Spleen (tissue), 11 donors: Measurements from ENCODE around the gene EGFR. TPM values are rescaled to one million over a fixed set of nuclear protein-coding genes. Genes with fewer than 3 reads are reported as not detected.

Source experiments
- DNase-seq: peaks from one replicate; pipeline ENCODE4 v3.0.0-alpha.2; 2020
- H3K27ac ChIP-seq, 8 donors: fragments of 200-600 bp; sonication (generic) in 7 of 8; 1 replicate in 4 of 8; 2 replicates in 4 of 8; pipeline versions ENCODE4 v1.5.0 to v1.8.0; 2016 to 2021; ENCODE audit warnings: inconsistent platforms in 4 of 8, mild to moderate bottlenecking in 4 of 8, moderate library complexity in 1 of 8
- H3K27me3 ChIP-seq, 7 donors: fragments of 200-600 bp; sonication (generic) in 6 of 7; replicated peaks in 1 of 7; 1 replicate in 4 of 7; 2 replicates in 3 of 7; pipeline versions ENCODE4 v1.5.0 to v1.8.0; 2016 to 2021; ENCODE audit warnings: inconsistent platforms in 3 of 7, mild to moderate bottlenecking in 1 of 7
- H3K36me3 ChIP-seq, 6 donors: fragments of 200-600 bp; sonication (generic) in 5 of 6; 1 replicate in 4 of 6; 2 replicates in 2 of 6; pipeline versions ENCODE4 v1.5.0 to v1.8.0; 2016 to 2021; ENCODE audit warnings: inconsistent platforms in 2 of 6
- H3K4me1 ChIP-seq, 6 donors: fragments of 200-600 bp; sonication (generic) in 5 of 6; 1 replicate in 3 of 6; 2 replicates in 3 of 6; pipeline versions ENCODE4 v1.5.0 to v1.8.0; 2016 to 2021; ENCODE audit warnings: inconsistent platforms in 3 of 6
- H3K4me3 ChIP-seq, 8 donors: fragments of 200-600 bp; sonication (generic) in 7 of 8; 1 replicate in 4 of 8; 2 replicates in 4 of 8; pipeline versions ENCODE4 v1.5.0 to v1.8.0; 2016 to 2021; ENCODE audit warnings: inconsistent platforms in 4 of 8, mild to moderate bottlenecking in 4 of 8, moderate library complexity in 2 of 8
- H3K9me3 ChIP-seq, 8 donors: fragments of 200-600 bp; sonication (generic) in 7 of 8; 1 replicate in 4 of 8; 2 replicates in 4 of 8; pipeline versions ENCODE4 v1.5.0 to v1.8.0; 2016 to 2021; ENCODE audit warnings: inconsistent platforms in 4 of 8
- POLR2A ChIP-seq, 3 donors: fragments of 450-650 bp; IDR thresholded peaks; one replicate each; pipeline ENCODE4 v1.5.1; 2017; ENCODE audit warnings: antibody characterized with exemption in 3 of 3, mild to moderate bottlenecking in 1 of 3
- POLR2AphosphoS5 ChIP-seq, 3 donors: sonication (generic); formaldehyde crosslinking; IDR thresholded peaks; one replicate each; pipeline ENCODE4 v1.5.1; 2017; ENCODE audit warnings: antibody characterized with exemption in 3 of 3
- WGBS, 5 donors: extraction: QIAGEN DNeasy Blood & Tissue Kit in 3 of 5; methylation state at CpG; one replicate each; pipeline versions ENCODE4 v1.1.5 to v1.1.7; 2013 to 2018; 5-methylcytosine and 5-hydroxymethylcytosine counted together
- intact Hi-C: fragments of 100-400 bp; cut with DNase I; formaldehyde crosslinking; loops from one replicate; pipeline ENCODE4 v1.15.0; 2023; ENCODE audit warnings: low total_unique reads
- polyA plus RNA-seq, 3 donors: library from polyadenylated mRNA; stranded (reverse); fragments of 200-250 nt; gene quantifications; one replicate each; pipeline ENCODE4 v1.2.1, GENCODE V29; 2013
- total RNA-seq, 7 donors: library from RNA; depleted of rRNA in 3 of 7; stranded (reverse); fragments of >200 nt in 3 of 7; fragmentation: NEBNext Ultra II Directional in 4 of 7; extraction: Animal tissue kit (Norgen Biotek cat#: 25700) in 4 of 7; gene quantifications; one replicate each; pipeline versions ENCODE4 v1.1.0 to v1.2.1, GENCODE V29; 2016 to 2021
- TF ChIP-seq, protein P1 (sequence below), 11 experiments: fragments of 200-600 bp in 7 of 11; fragments of 450-650 bp in 4 of 11; sonication (generic) in 4 of 11; IDR thresholded peaks in 8 of 11; conservative IDR thresholded peaks in 3 of 11; 1 replicate in 7 of 11; 2 replicates in 4 of 11; pipeline versions ENCODE4 v1.4.0 to v1.8.0; 2016 to 2021; ENCODE audit warnings: antibody characterized with exemption in 11 of 11, inconsistent platforms in 4 of 11, mild to moderate bottlenecking in 1 of 11
- donor health status: healthy with polysubstance abuse.
- donor health status: DM: no; HTN: no; CAD: no; lungs with moderate emphysema.
- donor health status: DM: no; HTN: no; CAD: no.
- donor health status: Bipolar disorder and iron deficiency.
- donor health status: healthy.
- donor health status: DM: no; HTN: no; CAD: no.
- donor health status: DM: yes; HTN: yes; CAD: no.

The EGFR gene
- total and polyA plus RNA-seq, 10 donors: 1.1 to 35.2 (median 24.5) TPM

DNA sequence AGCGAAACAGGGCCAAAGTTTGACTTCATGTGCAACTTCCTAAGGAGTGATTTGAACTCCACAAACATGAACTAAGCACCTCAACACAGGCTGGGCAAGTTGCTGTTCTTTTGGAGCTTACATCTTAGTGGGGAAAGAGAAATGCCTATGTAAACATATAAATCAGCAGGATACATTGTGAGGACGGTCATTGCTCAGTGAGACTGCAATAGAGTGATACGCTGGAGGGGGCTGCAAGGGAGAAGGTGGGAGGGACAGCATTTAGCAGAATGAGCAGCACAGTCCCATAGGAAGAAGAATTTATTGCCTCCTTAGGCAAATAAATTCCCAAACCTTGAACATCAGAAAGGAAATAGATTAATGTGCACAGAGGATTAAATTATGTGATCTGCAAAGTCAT is 90.0 kb downstream of the EGFR start:
- Histone ChIP-seq H3K4me1 (no peaks in the 10 kb centered on the region), H3K36me3 (no peaks in the 10 kb centered on the region), H3K27ac (no peak overlapping the region), H3K27me3 (peaks cover 0 to 18% (median 0%) of the 10 kb centered on the region in 7 donors), H3K9me3 (no peaks in the 10 kb centered on the region), H3K4me3 (no peak overlapping the region)
- DNase-seq: no peak
- TF ChIP-seq POLR2AphosphoS5 (IDR thresholded peaks at IDR 0.05) (no peak), POLR2A (IDR thresholded peaks at IDR 0.05) (no peak)
- TF ChIP-seq, protein P1, sequence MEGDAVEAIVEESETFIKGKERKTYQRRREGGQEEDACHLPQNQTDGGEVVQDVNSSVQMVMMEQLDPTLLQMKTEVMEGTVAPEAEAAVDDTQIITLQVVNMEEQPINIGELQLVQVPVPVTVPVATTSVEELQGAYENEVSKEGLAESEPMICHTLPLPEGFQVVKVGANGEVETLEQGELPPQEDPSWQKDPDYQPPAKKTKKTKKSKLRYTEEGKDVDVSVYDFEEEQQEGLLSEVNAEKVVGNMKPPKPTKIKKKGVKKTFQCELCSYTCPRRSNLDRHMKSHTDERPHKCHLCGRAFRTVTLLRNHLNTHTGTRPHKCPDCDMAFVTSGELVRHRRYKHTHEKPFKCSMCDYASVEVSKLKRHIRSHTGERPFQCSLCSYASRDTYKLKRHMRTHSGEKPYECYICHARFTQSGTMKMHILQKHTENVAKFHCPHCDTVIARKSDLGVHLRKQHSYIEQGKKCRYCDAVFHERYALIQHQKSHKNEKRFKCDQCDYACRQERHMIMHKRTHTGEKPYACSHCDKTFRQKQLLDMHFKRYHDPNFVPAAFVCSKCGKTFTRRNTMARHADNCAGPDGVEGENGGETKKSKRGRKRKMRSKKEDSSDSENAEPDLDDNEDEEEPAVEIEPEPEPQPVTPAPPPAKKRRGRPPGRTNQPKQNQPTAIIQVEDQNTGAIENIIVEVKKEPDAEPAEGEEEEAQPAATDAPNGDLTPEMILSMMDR (IDR thresholded peaks at IDR 0.05 in 8 of 11, conservative IDR thresholded peaks at IDR 0.05 in 3 of 11): no peak
- 60 to 81% (median 69%) methylated on average over 3 of the region's 3 CpGs for WGBS, 5 donors
- intact Hi-C loops: loop anchor here (10.0 kb wide), 1 partner anchor 84 kb away; no protein-coding TSS in a partner anchor

DNA sequence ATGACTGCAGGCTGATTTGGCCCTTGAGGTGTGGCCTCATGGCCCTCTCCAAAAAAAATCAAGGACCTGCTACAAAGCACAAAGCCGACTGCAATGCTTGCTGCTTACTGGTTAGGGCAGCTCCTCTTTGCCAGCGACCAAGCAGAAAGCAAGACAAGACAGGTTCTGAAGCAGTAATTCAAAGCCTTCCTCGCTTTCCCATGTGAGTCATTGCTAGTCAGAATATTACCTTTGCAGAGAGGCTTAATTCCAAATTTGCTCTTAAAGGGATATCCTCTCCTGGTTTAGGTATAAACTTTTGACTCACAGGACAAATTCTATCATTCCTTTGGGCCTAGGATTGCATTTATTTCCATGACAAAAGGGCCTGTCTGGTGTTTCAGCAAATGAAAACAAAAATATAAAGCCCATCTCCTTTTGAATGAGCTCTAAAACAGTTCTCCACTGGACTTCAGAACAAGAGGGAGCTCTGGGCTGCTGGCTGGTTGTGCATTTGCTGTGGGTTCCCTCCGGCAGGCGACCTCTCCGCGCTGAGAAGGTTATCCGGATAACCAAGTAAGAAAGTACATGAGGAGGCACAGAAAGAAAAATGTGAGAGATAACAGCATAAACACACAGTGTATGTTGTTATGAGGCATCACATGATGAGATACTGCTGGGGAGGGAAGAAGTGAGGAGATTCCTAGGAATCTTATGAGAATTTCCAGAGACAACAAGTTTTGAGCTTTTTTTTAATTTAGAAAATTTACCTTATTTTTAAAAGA is 90.8 kb downstream of the EGFR start:
- no peak overlapping the region for H3K4me3 ChIP-seq
- no peak overlapping the region for H3K27ac ChIP-seq
- intact Hi-C loops: loop anchor here (10.0 kb wide), 1 partner anchor 85 kb away; no protein-coding TSS in a partner anchor
- peaks cover 0 to 18% (median 0%) of the 10 kb centered on the region in 7 donors for H3K27me3 ChIP-seq
- DNase-seq: no peak
- TF ChIP-seq POLR2AphosphoS5 (IDR thresholded peaks at IDR 0.05) (no peak), POLR2A (IDR thresholded peaks at IDR 0.05) (no peak)
- TF ChIP-seq, protein P1 (IDR thresholded peaks at IDR 0.05 in 8 of 11, conservative IDR thresholded peaks at IDR 0.05 in 3 of 11): no peak
- H3K36me3 ChIP-seq: no peaks in the 10 kb centered on the region
- no peaks in the 10 kb centered on the region for H3K9me3 ChIP-seq
- H3K4me1 ChIP-seq: no peaks in the 10 kb centered on the region
- WGBS, 5 donors: 78 to 94% (median 86%) methylated on average over 8 of the region's 8 CpGs

DNA sequence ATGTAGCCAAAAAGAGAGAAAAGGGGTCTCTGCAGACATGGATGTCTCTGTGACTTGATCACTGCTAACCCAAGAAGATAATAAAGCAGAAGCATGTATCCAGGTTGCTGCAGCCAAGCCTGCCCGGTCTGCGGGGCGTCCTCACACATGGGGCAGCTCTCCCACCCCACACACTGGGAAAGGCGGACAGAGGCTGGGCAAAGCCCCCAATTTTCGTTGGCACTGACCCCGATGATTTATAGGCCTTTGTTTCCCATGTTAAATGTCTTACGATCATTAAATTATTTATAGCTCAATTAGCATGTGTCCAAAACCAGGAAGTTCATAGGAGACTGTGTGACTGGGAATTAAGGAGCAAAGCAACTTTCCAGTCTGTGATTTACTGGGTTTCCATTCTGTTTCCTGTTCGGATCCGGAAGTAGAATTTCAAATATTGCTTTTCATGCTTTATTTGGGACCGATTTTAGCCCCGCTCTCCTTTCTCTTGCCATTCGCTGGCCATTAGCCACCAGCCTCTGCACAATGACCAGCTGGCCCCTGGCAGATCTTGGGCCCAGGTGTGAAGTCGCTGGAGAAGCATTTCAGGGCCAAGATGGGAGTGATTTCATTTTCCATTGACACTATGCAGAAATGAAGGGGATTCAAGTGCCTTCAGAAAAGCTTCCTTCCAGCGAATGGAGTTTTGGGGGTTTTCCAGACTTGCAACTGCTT is 91.6 kb downstream of the EGFR start:
- Histone ChIP-seq H3K27me3 (peaks cover 0 to 18% (median 0%) of the 10 kb centered on the region in 7 donors), H3K4me3 (no peak overlapping the region), H3K9me3 (no peaks in the 10 kb centered on the region), H3K4me1 (no peaks in the 10 kb centered on the region), H3K27ac (no peak overlapping the region), H3K36me3 (no peaks in the 10 kb centered on the region)
- intact Hi-C loops: no loop called here
- TF ChIP-seq POLR2AphosphoS5 (IDR thresholded peaks at IDR 0.05) (no peak), POLR2A (IDR thresholded peaks at IDR 0.05) (no peak)
- TF ChIP-seq, protein P1 (IDR thresholded peaks at IDR 0.05 in 8 of 11, conservative IDR thresholded peaks at IDR 0.05 in 3 of 11): no peak
- WGBS, 5 donors: 70 to 77% (median 73%) methylated on average over 14 of the region's 14 CpGs
- no peak for DNase-seq

DNA sequence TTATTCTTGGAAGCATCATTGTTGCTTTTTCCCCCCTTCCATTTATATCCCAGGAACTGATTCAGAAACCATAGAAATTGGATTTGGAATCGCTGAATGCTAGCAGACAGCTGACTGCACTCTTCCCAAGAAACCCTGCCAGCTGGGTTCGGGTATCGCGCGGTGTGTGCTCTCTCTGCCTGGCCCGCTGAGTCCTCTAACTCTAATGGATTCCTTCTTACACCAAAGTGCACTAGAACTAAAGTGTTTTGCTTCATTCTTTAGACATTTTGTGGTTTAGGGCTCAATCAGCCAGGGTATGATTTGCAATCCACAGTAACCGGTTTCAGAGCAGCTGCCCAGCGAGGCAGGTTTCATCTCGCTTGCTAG is 92.2 kb downstream of the EGFR start:
- intact Hi-C loops: no loop called here
- no peak for TF ChIP-seq POLR2AphosphoS5 (IDR thresholded peaks at IDR 0.05)
- TF ChIP-seq POLR2A (IDR thresholded peaks at IDR 0.05): no peak
- TF ChIP-seq, protein P1 (IDR thresholded peaks at IDR 0.05 in 8 of 11, conservative IDR thresholded peaks at IDR 0.05 in 3 of 11): no peak
- Histone ChIP-seq H3K27me3 (peaks cover 0 to 18% (median 0%) of the 10 kb centered on the region in 7 donors), H3K4me3 (no peak overlapping the region), H3K9me3 (no peaks in the 10 kb centered on the region), H3K4me1 (no peaks in the 10 kb centered on the region), H3K36me3 (no peaks in the 10 kb centered on the region), H3K27ac (no peak overlapping the region)
- 65 to 86% (median 81%) methylated on average over 9 of the region's 9 CpGs for WGBS, 5 donors
- DNase-seq: no peak
